HT1080 (cell line): Measurements from ENCODE around the gene CBARP. TPM values are rescaled to one million over a fixed set of nuclear protein-coding genes. Genes with fewer than 3 reads are reported as not detected.
A peak's percentile ranks its signal among the peaks of the same experiment; 100 is the strongest.

Source experiments
- DNase-seq: peaks from one replicate; pipeline ENCODE4 v3.0.0-alpha.2; 2015; ENCODE audit warnings: low read depth
- total RNA-seq: library from RNA; depleted of rRNA; stranded (reverse); fragments of >200 nt; shearing (Covaris generic); gene quantifications from 2 replicates; pipeline ENCODE4 v1.2.3, GENCODE V29; 2014

CBARP gene
- total RNA-seq, 1 experiment from 2014 or later: 3.1 TPM

DNA sequence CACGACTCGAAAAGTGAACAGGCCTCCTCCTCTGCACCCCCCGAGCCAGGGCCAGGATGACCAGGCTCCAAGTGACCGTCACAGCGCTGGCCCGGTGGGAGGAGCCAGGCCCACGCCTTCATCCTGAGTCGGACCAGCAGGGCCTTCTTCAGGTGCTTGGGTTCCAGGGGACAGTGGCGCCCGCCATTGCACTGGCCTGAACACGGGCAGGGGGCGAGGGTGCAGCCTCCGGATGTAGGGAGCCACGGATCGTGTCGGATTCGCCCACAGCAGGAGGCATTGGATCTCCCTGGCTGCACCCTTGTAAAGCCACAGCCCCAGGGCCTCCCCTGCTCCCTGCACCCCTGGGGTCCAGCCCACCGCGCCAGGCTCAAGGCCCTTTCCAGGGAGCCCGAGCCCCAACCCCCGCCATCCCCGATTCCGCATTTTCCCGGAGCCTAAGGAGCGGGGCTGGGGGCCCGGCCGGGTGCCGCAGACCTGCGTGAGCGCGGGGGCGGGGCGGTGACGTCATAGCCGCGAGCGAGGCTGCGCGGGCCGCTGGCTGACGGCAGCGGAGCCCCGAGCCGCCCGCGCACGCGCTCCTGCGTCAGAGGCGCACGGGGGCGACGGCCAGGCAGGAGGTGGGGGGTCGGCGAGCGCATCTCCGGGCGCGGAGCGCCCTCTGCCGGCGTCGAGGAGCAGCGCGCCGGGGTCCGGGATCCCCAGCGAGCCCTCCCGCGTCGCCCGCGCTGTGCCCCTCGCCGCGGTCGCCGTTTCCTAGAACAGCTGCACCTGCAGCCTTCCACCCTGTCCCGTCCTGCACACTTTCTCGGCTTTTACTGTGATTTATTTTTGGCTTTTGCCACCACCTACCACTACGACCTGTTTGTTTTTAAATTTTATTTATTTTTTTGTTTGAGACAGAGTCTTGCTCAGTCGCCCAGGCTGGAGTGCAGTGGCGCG is 2.3 kb upstream of the CBARP start:
- peak; percentile 80 for DNase-seq

DNA sequence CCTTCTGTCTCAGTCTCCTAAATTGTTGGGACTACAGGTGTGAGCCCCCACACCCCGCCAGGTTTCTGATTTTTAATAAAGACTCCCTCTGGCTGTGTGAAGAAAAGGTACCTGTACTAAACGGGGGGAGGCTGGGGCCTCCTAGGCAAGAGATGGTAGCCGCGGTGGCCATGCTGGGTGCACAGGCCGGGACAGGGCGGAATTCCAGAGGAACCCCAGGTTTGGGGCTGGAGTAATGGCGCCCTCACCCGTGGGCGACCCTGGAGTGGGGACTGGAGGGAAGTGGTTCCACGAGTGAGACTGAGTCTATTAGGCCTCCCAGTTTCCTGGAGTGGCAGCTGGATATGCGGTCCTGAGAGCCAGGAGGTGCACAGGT is 1.6 kb upstream of the CBARP start:
- DNase-seq: no peak

DNA sequence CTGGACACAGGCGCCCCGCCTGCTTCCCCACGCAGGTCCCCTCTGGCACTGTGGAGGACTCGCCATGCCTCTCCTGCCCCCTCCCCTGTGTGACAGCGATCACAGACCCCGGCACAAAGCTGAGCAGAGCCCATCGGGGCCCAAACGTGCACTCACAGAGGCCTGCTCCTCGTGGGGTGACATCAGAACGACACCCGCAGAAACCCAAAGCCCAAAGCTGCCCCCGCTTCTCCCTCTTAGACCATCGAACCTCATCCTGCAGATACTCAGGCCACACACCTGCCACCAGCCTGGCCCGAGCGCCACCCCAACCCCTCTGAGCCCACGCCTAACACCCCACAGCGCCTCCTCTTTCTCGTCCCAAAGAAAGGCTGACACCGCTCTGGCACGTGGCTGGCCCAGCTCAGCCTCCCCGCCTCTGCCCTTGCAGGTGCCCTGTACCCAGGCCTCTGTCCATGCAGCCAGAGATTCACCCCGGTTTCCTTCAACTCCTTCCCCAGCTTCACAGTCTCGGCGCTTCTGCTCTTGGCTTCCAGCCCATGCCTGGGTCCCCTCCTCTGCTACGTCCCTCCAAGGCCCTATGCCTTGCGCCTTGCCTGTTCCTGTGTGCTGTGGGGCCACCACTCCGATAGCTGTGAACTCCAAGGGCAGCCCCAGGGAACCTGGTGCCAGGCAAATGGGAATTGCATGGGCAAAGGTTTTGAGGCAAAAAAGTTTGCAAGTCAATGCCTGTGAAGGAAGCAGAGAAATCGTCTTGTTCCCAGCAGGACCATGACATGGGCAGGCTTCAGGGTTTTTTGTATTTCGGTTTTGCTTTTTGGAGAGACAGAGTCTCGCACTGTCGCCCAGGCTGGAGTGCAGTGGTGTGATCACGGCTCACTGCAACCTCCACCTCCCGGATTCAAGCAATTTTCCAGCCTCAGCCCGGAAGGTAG is 831 bp upstream of the CBARP start:
- no peak for DNase-seq

DNA sequence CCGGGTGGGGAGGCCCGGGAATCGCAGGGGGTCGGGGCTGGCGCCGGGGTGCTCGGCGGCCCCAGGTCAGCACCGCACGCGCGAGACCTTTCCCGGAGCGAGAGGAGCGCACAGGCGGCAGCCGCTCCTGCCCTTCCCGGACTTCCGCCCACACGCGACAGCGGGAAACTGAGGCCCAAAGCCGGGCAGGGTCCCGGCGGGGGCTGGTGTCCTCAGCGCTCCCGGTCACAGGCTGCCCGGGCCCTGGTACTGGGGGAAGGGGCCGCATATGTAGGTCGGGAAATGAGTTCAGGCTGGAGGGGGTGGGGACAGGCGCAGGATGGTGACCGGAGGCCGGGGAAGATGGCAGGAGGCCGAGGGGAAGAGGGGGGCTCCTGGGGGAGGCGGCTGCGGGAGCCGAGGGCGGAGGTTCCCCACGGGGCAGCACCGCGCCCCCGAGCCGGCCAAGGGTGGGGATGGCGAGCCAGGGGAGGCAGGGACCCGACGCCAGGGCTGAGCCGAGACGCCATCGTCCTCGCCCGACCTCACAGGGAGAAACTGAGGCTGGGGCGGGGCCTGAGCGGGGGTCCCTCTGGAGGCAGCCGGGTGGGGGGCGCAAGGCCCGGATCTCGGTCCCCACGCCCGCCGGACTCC is 662 bp downstream of the CBARP start:
- no peak for DNase-seq

DNA sequence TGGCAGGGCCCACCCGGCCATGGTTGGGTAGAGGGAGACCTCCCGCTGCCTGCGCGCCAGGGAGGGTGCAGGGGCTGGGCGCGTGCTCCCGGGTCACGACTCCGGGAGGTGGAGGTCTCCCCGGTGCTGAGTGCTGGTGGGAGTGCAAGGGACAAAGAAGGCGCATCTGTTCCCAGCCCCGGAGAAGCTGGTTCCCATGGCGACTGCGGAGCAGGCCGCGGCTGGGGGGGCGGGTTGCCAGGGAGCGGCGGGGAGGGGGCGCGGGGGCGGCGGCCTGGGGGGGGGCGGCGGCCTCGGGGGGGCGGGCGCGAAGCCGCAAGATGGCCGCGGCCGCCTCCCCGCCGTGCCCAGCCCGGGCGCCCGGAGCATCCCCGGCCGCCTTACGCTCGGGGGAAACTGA is 1.2 kb downstream of the CBARP start:
- no peak for DNase-seq

DNA sequence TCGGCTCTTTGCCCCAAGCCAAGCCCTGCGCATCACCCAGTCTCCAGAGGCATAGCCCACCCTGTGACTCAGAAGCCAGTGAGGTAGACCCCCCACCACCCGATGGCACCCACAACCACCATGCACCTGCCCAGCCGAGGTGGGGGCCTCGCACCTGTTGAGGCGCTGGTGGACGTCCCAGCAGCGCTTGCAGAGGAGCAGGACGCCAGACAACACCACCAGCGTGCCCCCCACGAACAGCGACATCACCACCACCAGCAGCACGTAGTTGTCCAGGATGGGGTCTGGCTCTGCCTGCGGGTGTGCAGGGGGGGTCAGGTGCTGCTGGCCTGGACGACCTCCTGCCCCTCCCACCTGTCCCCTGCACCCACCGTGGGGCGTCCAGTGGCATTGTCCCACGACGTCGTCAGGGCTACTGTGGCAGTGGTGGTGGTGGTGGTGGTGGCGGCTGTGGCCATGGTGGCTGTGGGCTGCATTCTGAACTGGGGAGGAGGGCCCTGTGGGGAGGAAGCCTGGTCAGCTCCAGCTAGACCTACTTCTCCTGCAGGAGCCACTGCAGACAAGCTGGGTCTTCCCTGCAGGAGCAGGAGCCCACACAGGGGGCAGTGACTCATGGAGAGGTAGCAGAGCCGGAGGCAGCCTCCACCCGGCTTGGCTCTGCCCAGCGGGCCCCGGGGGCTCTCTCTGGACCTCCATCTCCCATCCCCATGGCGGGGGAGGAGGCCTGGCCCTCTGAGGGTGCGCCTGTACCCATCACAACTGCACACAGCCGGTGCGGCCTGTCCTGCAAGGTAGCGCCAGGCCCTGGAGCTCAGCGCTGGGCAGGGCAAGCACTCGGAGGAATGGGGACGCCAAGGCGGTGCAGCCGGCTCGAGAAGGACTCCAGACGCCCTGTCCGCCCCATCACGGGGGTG is 1.9 kb downstream of the CBARP start:
- DNase-seq: peak; percentile 46

DNA sequence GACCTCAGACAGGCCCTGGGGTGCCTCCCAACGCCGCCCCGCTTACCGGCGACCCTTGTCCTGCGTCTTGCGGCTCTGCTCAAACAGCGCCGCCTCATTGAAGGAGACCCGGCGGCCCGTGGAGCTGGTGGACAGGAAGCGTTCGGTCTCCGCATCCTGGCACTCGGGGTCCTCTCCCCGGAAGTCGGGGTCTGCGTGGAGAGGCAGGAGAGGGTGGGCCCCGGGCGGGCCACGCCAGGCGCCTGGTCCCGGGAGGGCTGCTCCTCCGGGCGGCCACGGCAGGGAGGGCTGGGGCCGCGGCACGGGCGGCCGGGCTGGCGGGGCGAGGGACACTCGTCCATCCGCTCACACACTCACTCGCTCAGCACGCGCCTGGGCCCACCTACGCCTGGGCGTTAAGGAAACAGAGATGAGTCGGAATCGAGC is 2.8 kb downstream of the CBARP start:
- no peak for DNase-seq

DNA sequence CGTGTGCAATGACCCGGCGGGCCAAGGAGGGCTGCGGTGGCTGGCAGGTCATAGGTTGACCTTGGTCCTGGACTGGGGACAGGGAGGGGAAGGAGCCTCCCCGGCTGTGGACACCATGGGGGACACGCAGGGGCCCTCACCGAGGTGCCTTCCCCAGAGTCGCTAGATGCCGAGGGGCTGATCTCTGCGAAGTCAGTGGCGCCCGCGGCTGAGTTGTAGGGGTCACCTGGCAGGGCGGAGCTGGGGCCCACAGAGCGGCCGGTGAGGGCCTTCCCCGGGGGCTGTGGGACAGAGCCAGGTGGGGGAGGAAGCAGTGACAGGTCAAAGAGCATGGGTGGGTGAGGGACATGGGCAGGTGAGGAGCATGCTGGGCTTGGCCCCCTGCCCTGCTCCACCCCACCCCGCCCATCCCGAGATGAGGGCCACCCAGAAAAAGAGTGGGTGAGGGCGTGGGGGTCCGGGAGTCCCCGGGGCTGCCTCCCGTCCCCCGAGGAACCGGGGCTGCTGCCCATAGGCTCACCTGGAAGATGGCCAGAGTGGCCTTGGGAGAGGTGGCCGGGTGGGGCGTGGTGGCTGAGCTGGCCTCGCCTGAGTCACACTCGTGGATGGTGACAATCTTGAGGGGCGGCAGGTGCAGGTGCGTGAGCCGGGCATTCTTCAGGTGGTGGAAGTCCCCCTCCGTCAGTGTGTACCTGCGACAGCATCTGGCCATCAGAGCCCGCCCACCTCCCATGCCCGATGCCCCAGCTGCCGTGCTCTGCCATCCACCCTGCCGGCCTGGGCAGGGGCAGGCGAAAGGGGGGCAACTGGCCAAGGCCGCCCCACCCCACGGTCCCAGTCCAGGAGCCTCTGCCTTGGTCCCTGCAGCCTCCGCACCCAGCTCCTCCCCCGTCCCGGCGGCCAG is 3.5 kb downstream of the CBARP start:
- no peak for DNase-seq

DNA sequence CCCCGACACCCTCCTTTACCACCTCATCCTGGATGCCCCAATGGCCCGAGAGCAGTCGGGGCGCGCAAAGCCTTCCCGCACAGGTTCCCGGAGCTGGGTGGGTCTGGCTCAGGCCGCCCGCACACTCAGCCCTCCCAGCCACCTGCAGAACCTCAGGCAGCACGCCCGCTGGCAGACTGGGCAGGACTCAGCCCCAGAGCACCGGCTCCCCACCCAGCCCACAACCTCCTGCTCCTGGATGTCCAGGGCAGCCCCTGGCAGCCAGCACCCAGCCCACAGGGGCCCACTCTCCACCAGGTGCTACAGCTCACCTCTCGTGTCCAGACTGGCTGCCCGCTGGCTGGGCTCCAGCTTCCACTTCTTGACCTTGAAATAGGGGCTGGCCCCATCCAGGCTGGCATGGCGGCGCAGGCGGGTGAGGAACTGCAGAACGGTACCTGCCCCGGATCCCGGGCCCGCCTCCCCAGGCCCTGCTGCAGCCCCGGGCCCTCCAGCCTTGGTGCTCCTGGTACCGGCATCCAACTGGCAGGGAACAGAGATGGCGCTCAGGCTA is 4.6 kb downstream of the CBARP start:
- no peak for DNase-seq

DNA sequence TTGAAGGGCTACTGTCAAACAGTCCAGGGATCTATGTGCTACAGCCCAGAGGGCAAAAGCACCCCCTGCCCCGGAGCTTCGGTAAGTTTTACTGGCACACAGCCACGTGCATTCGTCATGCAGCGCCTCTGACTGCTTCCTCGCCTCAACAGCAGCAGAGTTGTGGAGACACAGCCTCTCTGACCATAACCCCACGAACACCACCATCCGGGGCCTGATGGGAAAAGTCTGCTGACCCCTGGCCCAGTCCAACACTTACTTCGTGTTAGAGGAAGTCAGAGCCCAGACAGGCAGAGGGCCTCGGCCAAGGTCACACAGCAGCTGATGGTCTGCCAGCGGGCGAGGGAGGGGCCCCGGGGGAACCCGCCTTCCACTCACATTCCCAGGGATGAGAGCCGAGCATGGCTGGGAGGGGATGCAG is 5.1 kb downstream of the CBARP start:
- DNase-seq: peak; percentile 39

DNA sequence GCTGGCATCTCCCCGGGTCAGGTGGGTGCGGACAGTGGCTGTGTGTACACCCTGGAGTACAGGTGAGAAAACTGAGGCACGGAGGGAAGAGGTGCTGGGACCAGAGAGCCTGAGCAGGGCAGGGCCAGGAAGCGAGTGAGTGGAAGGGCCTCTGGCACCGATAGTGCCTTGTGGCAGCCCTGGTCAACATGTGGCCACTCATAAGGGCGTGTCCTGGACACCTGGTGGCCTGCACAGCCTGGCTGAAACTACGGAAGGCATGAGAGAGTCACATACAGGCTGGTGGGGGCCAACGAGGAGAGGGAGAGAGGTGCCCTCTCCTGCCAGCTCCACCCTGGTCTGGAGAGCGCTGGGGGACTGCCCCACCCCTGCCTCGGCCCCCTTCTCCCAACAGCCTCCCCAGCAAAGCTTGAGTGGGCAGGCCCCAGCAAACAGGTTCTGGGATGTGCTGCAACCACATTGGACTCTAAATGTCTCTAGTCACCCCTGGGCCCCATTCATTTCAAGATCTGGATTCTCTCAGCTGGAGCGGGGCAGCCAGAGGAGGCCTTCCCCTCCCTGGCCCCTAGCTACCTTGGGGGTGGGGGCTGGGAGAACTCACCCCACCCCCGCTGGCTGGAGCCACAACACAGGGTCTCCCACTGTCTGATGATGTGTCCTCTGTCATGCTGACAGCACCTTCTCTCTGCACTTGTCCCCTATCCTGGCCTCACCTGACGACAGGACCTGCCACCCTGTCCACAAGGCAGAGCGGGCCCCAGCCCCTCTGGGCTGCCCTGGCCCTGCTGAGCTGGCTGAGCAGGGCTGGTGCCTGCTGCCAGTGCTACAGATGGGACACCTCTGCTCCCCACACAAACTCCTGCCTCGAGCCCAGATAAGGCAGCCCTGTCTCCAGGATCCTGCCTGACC is 5.8 kb downstream of the CBARP start:
- DNase-seq: no peak

DNA sequence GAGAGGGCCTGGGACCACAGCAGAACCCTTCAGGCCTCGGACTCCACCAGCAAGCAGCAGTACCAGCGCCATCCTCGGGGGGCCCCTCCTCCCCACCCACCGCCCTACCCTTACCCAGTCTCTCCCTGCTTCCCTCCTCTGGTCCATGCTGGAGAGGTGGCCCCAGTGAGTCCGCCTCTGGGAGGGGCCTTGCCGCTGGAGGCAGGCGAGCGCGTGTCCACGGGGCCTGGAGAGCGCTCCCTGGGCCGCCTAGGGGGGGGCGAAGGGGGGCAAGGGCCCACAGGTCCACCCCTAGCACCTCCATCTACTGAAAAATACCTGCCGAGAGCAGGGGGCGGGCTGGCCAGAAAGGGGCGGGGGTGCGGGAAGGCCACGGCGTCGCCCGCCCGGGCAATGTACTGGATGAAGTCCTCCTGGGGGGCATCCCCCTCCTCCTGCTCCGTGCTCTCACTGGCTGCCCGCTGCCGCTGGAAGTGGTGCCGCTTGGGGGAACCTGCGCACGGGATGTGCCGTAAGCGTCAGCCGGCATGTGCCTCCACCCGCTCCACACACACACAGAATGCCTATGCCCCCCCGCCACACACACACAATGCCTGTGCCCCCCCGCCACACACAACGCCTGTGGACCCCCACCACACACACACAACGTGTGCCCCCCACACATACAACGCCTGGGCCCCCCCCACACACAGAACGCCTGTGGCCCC is 6.9 kb downstream of the CBARP start:
- DNase-seq: no peak

DNA sequence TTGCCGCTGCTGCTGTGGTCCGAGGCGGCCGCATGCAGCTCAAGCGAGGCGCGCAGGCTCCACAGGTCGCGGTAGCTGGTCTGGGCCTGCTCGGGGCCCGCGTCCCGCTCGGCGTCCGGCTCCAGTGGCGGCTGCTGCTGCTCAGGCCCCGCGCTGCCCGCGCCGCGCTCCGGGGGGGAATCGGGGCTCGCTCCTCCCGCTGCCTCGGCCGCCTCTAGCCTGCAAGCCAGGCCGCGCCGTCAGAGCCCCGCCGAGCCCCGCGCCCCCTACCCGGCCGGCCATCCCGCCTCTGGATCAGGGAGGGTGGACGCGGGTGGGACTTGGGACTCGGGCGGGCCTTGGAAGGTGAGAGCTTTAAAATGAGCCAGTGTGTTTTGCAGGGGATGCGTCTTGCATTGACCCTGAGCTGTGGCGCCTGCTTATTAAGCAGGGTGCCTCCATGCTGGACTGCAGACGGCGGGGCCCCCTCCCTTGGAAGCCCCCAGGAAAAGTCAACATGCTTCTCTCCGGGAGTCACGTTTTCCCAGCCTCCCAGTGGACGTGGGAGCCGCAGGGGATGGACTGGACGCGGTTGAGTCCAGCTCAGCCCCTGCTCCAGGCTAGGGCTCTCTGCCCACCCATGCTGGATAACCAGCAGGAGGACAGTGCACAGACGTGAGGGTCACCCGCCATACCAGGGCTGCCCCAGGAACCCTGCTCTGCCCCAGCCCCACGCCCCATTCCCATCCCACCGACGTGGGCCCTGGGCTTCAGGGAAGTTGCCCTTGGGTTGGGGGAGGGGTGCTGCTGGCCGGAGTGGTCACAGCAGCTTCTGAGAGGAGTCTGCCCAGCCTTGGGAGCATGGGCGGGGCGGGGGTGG is 7.7 kb downstream of the CBARP start:
- DNase-seq: no peak

DNA sequence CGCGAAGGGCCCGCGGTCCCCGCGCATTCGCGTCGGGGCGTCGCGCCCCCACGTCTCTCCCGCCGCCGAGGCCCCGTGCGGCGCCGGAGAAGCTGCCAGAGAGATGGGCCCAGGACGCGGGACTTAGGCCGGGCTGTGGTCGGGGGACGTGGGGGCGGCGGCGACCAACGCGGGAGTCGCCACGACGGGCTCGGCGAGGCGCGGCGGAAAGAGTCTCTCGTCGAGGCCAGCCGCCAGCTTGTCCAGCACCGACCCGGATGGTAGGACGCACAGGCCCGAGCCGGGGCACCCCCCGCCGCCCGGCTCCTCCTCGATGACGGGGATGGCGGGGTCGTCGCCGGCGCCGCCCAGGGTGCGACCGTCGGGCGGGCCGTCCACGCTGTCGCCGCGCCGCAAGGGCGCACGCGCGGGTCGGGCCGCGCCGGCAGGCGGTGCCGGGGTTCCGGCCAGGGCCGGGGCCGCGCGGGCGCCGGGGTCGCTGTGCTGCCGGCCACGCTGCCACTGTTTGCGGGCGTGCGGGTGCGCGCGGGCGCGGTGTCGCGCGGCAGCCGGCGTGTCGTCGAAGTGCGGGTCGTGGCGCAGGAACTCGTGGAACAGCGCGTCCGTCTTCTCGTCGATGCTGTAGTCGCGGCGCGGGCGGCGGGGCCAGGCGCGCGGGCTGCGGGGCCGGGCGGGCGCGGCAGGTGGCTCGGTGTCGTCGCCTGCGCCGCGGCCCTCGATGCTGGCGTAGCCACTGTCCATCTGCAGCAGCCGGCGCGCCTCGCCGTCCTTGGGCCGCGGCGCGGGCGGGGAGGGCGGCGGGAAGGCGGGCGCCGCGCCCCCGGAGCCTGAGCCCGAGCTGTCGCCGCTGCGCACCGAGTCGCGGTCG is 8.5 kb downstream of the CBARP start:
- DNase-seq: no peak

DNA sequence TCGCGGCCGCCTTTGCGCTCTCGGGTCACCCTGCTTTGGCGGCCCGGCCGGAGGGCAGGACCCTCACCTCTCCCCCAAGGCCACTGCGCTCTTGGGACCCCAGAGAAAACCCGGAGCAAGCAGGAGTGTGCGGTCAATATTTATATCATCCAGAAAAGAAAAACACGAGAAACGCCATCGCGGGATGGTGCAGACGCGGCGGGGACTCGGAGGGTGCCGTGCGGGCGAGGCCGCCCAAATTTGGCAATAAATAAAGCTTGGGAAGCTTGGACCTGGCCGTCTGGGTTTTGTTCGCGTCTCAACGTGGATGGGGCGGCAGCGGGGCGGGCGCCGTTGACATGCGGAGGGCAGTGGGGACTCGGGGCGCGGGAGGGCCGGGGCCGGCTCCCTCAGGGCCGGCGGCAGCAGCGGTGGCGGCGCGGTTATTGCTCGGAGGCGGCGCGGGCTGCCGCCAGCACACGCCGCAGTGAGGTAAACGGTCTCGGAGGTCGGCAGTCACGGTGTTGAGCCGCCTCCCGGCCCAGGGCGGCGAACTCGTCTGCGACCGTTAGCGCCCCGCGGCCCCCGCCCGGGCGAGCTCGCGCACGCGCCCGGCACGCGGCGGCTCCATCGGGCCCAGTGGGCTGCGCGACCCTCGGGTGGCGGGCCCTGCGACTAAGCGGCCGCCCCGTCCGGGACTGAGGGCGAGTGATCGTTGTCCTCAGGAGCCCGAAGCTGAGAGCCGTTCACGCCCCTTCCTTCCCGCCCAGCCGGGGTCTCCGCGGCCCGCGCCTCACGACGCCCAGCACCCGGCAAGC is 9.4 kb downstream of the CBARP start:
- no peak for DNase-seq
